GM12865 (cell line): ENCODE data around the gene RABEPK.
A peak's percentile ranks its signal among the peaks of the same experiment; 100 is the strongest.

Experiments used
- DNase-seq: peaks from one replicate; pipeline ENCODE4 v3.0.0; 2010; ENCODE audit warnings: low read depth
- H3K4me3 ChIP-seq: 2 replicates; pipeline ENCODE4 v1.5.1; 2011; ENCODE audit warnings: mild to moderate bottlenecking, low read depth, low read length, control low read depth
- TF ChIP-seq, protein P1 (sequence below): IDR thresholded peaks from 2 replicates; pipeline ENCODE4 v1.5.1; 2011; ENCODE audit warnings: low read length, control low read depth, low read depth, inconsistent platforms; ENCODE audit not compliant: insufficient read depth; ENCODE audit errors: missing control alignments

The RABEPK gene

GRCh38 chr9:125241000-125241862 is 40.9 kb downstream of the RABEPK start, which contains the start of gene HSPA5:
Gene HSPA5 (minus strand): TSS chr9:125241343. CDS start chr9:125241126, 217 bp downstream.
- peak; percentile 100 for DNase-seq
- H3K4me3 ChIP-seq: peak within 1 kb of the TSS; percentile 91
- TF ChIP-seq, protein P1, sequence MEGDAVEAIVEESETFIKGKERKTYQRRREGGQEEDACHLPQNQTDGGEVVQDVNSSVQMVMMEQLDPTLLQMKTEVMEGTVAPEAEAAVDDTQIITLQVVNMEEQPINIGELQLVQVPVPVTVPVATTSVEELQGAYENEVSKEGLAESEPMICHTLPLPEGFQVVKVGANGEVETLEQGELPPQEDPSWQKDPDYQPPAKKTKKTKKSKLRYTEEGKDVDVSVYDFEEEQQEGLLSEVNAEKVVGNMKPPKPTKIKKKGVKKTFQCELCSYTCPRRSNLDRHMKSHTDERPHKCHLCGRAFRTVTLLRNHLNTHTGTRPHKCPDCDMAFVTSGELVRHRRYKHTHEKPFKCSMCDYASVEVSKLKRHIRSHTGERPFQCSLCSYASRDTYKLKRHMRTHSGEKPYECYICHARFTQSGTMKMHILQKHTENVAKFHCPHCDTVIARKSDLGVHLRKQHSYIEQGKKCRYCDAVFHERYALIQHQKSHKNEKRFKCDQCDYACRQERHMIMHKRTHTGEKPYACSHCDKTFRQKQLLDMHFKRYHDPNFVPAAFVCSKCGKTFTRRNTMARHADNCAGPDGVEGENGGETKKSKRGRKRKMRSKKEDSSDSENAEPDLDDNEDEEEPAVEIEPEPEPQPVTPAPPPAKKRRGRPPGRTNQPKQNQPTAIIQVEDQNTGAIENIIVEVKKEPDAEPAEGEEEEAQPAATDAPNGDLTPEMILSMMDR: no peak

DNA sequence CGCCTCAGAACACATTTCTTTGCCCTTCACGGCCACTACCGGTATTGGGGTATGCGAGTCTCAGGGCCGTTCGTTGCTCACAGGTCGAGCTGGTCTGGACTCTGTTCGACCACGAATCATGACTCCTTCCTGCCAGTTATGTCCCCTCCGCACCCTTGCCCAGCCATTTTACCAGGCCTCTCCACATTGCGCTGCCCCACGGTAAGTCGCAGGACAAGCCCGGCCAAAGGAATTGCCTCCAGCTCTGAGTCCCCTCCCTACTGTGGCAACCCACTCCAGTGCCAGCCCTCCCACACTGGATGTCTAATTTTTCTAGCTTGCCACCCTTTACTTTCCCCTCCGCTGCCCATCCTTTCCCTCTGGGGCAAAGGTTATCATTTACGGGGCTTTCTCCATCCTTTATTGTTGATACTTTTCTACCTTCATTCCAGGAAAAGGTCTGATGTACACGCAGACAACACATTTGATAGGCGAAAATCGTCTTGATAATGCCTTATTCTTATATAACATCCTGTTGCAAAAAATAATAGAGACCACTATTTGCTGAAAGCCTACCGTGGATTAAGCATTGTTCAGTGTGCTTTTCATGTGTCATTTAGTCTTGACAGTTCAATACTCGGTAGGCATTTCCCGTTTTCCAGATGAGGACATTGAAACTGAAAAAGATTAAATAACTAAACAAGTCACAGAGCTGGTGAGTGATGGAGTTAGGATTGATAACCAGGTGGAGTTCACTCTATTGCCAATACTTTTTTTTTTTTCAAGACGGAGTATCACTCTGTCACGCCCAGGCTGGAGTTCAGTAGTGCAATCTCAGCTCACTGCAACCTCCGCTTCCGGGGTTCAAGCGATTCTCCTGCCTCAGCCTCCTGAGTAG is 41.8 kb downstream of the RABEPK start:
- no peak for DNase-seq
- H3K4me3 ChIP-seq: peak overlapping the region; percentile 83
- TF ChIP-seq, protein P1: no peak

GRCh38 chr9:125243792-125244260 is 43.5 kb downstream of the RABEPK start:
- TF ChIP-seq, protein P1: no peak
- no peak overlapping the region for H3K4me3 ChIP-seq
- DNase-seq: no peak

- H3K4me3 ChIP-seq: no peak overlapping the region
- DNase-seq: no peak
- TF ChIP-seq, protein P1: no peak
These were observed 45.9 kb downstream of the RABEPK start for GRCh38 chr9:125246261-125246667.

GRCh38 chr9:125254231-125254630 is 53.9 kb downstream of the RABEPK start:
- DNase-seq: no peak
- no peak overlapping the region for H3K4me3 ChIP-seq
- TF ChIP-seq, protein P1: no peak

DNA sequence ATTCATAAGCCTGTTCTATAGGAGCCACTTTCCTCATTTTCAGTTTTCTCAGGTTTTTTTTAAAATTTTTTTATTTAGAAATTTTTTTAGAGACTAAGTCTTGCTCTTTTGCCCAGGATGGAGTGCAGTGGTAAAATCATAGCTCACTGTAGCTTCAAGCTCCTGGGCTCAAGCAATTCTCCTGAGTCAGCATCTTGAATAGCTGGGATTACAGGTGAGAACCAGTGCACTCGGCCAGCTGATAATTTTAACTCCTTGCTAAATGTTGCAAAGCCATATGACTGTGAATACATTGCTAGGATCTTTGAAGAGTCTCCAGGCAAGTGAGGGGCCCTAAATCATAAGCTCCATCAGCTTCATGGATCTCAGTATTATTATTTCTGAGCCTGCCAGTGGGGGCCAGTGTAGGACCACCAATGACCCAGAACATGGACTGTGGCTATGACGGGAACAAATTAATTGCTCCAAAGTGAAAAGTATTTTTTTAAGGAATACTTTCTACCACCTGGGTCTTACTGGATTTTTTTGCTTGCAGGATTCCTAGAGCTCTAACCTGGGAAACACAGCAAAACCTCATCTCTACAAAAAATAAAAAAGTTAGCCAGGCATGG is 55.5 kb downstream of the RABEPK start:
- no peak for DNase-seq

More for the DNA sequence above, 55.5 kb downstream of the RABEPK start:
- no peak overlapping the region for H3K4me3 ChIP-seq
- TF ChIP-seq, protein P1: peak; percentile 36
